GM19328 (cell line): ENCODE measurements around the gene CPXM2.

Source experiments
- ATAC-seq: cut with Tn5 transposase; IDR thresholded peaks from one replicate; pipeline ENCODE4 v1.9.1; 2021; ENCODE audit warnings: mild to moderate bottlenecking, moderate library complexity; ENCODE audit not compliant: unreplicated experiment

The CPXM2 gene

GRCh38 chr10:123852411-123852951, 39.1 kb downstream of the CPXM2 start:
- ATAC-seq: no peak

DNA sequence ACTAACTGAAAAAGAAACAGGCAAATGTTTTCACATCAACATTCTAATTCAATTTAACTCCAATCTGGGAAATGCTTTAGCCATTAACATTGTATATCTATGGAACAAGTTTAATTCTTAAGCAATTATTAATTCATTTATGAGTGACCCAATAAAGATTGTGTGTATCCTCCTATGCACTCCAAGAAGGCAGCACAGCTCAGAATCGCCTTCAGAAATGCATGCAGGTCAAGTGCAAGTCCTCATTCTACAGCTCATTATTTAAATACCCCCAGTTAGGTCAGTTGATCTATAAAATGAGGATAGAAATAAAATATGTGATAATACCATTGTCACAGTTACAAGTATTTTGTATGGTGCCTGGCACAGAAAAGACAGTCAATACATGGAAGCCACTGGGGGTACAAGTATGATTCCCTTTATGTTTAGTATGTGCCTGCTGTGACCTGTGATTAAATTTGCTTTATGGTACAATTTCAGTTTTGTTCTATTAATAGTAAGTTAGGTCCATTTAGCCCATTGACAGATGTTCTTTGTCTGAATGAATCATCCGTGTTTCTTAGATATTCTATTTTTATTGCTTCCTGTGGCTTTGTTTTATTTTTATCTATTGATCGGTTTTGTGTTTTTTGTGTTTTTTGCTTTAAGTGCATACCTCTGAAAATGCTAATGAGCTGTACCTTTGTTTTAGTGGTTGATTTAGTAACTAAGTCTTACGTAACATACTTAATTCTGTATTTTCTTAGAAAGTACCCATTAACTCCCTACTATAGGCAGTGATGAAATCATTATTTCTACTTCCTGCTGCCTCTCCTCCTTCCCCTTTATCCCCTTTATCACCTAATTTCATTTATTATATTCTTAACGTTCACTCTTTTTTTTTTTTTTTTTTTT, 42.8 kb downstream of the CPXM2 start:
- no peak for ATAC-seq

DNA sequence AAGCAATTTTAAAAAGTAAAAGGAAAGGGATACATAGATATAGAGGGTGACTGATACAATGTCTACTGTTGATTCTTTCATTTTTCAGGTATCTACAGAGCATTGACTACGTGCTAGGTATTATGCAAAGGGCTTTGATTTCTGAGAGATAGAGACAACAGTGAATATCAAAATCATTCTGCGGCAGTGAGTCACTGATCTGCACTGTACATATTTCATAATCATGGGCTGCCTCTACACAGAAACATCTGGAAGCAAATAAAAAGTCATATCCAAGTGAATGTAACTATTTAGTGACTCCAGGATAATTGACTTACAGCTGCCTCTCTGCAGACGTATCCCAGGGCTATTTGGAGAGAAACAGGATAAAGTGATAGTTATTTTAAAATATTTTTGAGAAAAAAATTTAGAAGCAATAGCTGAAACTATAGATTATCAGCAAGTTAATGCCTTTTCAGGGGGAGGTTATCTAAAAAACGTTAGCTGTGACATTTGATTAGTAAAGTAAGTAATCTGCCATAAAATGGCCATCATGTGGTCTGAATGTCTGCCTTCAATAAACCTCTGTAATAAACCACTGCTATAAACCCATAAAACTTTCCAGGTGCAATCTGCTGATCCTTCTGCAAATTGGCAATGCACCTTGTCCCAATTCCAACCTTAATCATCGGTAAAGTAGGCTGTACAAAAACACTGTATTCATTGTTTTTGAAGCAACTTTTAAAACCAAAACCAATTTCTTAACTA, 43.7 kb downstream of the CPXM2 start:
- no peak for ATAC-seq

- ATAC-seq: no peak
These were observed 47.8 kb downstream of the CPXM2 start for GRCh38 chr10:123843835-123844234.

GRCh38 chr10:123842692-123843385, 48.8 kb downstream of the CPXM2 start:
- no peak for ATAC-seq

GRCh38 chr10:123841560-123841959, 50.0 kb downstream of the CPXM2 start:
- no peak for ATAC-seq

- ATAC-seq: no peak
These were observed 50.5 kb downstream of the CPXM2 start for GRCh38 chr10:123841115-123841514.

DNA sequence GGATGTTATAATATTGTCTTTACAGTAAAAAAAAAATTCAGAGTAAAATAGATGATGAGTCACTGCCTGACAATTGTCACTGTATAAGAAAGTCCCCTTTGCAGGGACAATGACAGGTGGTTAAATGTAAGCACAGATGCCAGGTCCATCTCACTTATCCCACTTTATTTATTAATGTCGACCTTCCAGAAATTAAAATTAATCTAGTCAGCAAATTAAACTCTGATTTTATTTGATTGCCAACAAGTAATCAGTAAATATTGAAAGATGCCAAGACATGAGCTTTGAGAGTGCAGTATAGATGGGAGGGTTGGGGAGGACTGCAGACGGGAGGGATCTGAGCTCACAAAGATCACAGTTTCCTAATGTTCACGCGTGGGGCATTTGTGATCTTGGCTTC, 50.9 kb downstream of the CPXM2 start:
- no peak for ATAC-seq

- ATAC-seq: no peak
These were observed 52.9 kb downstream of the CPXM2 start for GRCh38 chr10:123838596-123839310.

GRCh38 chr10:123837756-123838155, 53.9 kb downstream of the CPXM2 start:
- no peak for ATAC-seq

DNA sequence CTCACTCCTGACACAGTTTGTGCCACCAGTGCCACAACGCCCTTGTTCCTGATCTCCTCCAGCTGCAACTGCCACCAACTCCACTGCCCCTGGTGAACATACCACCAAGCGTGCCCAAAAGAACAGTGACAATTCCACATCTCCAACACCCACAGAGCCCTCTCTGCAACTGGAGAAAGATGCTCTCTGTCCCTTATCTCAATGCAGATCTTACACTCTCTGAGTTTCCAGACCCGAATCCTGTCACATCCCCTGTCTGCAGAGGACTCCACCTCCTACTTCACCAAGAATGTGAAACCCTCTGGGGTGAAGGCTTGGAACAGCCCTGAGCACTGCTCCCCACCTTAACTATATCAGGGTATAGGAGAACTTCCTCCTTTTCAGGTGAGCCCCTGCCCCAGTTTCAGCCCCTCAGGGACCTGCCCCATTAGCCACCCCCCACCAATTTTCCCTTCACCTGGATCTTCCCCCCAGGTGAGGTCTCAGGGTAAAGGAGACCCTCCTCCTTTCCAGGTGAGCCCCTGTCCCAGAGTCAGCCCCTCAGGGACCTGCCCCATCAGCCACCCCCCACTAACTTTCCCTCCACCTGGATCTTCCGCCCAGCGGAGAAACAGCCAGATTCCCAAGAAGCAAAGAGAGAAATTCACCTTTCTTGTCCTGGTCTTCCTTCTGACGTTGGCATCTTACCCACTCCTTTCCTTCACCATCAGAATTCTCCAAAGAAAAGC, 55.0 kb downstream of the CPXM2 start:
- no peak for ATAC-seq

DNA sequence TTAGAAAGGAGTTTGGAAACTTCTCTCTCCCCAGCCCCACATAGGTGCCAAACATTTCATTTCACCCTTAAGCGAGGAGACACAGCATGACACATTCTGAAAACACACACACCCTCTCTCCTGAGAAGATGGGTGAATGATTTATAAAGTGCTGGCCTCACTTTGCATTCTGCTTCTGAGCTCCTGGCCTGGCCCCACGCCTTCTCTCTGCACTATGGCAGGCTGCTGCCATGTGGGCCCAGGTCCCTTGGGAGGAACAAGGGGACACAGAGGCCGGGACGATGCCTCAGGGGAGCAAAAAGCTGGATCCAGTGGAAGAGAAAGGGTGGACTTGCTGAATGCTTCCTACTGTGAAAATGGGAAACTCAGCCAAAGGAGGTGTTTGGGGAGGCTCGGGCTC, 56.0 kb downstream of the CPXM2 start:
- peak; percentile 67 for ATAC-seq

- ATAC-seq: no peak
These were observed 58.3 kb downstream of the CPXM2 start for GRCh38 chr10:123833170-123833850.

GRCh38 chr10:123831259-123831658, 60.3 kb downstream of the CPXM2 start:
- no peak for ATAC-seq

GRCh38 chr10:123821136-123821535, 70.5 kb downstream of the CPXM2 start:
- ATAC-seq: no peak

- ATAC-seq: no peak
These were observed 82.0 kb downstream of the CPXM2 start for GRCh38 chr10:123809632-123810031.

DNA sequence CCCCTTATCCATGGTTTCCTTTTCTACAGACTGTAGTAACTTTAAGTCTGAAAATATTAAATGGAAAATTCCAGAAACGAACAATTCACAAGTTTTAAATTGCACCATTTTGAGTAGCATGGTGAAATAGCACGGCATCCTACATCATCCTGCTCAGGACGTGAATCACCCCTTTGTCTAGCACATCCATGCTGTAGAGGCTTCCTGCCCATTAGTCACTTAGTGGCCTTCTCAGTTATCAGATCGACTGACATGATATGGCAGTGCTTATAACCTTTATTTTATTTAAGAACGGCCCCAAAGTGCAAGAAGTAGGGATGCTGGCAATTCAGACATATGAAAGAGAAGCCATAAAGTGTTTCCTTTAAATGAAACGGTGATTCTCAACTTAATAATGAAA, 82.7 kb downstream of the CPXM2 start:
- ATAC-seq: no peak

DNA sequence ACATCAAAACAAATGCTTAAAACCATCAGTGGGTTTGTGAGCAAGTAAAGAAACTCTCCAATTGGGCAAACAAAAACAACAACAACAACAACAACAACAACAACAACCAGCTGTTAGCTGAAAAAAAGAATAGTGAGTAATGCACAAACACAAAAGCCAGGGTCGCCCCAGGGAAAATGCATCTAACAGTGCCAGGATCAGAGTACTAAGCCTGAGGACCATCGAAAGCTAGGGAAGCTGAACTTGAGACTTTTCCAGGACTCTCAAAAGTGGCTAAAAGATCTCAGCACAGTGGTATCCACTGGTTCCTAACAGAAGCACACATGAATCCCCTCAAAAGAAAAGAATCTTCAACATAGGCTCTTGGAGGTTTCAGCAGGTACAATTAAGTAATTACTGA, 83.3 kb downstream of the CPXM2 start:
- no peak for ATAC-seq

- no peak for ATAC-seq
These were observed 84.1 kb downstream of the CPXM2 start for GRCh38 chr10:123807444-123808035.
